HUDEP-2 (cell line): ENCODE measurements around the gene PRR11.
"Not testable (repeated sequence)": the region's sequence is repeated elsewhere in the genome, so short reads cannot be mapped to it uniquely, and the experiment has no call there.

Source experiments
- DNase-seq, 76 experiments: peaks; one replicate each; lab custom pipeline; 2025; ENCODE audit not compliant: unreplicated experiment in 76 of 76; lab: John Stamatoyannopoulos, UW

PRR11 gene

DNA sequence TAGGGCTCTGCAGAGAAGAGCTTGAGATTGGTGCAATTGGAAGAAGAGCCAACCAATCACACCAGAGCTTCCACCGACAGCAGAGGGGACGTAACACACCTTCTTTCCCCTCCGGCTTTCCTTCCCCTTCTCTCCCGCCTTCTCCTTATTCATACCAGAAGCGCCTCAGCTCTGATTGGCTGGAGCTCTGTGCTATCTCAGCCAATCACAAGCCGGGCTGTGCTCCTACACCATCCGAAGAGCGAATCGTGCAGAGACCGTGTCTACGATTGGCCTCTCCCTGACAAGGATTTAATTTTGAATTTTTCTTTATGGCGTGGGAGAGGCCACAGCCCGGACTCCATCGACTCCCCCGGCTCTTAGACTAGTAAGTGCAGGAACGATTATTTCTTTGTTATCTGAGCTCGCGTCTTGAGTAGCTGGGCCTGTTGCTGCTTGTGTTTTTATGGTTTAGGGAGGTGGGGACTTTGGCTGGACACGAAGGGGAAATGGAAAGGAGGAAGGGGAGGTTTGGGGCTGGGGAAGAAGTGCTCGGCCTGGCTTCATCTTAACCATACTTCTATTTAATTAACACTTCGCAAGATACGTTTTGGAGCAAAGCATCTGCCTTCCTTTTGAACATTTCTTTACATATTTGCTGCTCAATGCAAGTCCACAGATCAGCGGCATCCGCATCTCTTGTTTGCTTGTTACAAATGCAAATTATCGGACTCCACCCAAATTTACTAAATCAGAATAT, at the start of gene PRR11:
Gene PRR11 (plus strand): TSS at position 308 of the 739 bp plus-strand sequence. CDS start 14,007 bp downstream, outside the sequence.
- DNase-seq, result peak in 75 of 76 experiments; percentile 35 to 100 (median 99)

DNA sequence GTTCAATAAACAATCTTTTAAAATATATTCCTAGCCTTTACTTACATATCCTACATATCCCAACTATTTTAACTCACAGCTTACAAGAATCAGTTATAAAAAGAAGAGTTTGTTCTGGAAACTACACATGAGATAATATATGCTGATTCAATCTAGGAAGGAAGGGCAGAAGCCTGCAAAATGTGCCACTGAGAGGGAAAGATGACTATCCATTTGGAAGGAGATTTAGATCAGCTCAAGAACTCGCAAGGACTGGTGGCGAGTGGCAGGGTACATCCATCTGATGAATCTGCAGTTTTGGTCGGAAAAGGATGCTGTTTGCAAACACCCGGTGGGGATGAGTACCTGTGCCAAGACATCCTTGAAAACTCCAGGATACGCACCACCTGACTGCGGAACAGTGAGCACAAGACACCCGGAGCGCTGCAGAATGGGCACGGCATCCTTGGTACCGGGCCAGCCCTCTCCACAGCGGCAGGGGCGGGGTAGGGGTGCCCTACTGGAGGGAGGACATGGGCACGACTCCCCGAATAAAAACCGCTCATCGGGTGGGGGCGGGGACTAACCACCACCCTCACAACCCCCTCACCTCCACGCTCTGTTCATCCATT, 49.6 kb upstream of the PRR11 start:
- DNase-seq, result peak in 65 of 76 experiments; percentile 5 to 79 (median 51)

GRCh38 chr17:59106463-59107305, 48.9 kb upstream of the PRR11 start, which contains the start of gene TRIM37:
TSS of gene TRIM37 (minus strand) at chr17:59106880. CDS start at chr17:59106461, 419 bp downstream.
- peak; percentile 53 to 99 (median 96) for DNase-seq

DNA sequence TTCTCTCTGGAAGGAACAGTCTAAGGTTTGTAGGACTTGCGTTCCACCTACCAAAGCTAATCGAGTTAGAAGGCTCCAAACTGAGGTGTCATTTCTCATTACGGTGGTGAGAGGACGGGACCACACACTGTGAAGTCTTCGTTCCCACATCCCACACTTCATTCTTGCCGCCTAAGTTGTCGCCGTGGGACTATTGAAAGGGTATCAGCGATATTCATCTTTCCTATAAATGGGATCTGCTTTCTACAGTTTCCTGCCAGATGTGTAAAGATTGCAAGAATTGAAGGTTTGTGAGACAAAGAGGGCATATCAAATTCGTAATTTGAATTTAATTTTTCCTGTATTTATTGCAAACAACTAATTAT, 48.3 kb upstream of the PRR11 start:
- DNase-seq, result no peak

GRCh38 chr17:59108400-59109102, 47.0 kb upstream of the PRR11 start:
- no peak for DNase-seq

GRCh38 chr17:59110973-59111372, 44.6 kb upstream of the PRR11 start:
- DNase-seq, result no peak

GRCh38 chr17:59111539-59111938, 44.0 kb upstream of the PRR11 start:
- DNase-seq, result no peak

DNA sequence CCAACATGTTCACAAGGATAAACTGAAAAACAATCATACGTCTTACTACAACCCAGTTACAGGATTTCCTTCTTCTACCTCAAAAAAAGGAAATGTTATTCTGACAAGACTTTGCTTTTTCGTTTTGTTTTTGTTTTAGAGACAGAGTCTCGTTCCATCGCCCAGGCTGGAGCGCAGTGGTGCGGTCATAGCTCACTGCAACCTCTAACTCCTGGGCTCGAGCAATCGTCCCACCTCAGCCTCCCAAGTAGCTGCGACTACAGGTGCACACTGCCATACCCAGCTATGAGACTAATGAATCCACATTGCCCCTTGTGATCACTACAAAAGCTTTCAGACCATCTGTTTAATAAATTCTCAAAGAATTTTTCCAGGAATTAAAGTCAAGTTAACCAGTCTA, 40.1 kb upstream of the PRR11 start:
- no peak for DNase-seq

- no peak for DNase-seq
These were observed 33.6 kb upstream of the PRR11 start for GRCh38 chr17:59121901-59122480.

GRCh38 chr17:59124665-59125064, 30.9 kb upstream of the PRR11 start:
- DNase-seq, result no peak

DNA sequence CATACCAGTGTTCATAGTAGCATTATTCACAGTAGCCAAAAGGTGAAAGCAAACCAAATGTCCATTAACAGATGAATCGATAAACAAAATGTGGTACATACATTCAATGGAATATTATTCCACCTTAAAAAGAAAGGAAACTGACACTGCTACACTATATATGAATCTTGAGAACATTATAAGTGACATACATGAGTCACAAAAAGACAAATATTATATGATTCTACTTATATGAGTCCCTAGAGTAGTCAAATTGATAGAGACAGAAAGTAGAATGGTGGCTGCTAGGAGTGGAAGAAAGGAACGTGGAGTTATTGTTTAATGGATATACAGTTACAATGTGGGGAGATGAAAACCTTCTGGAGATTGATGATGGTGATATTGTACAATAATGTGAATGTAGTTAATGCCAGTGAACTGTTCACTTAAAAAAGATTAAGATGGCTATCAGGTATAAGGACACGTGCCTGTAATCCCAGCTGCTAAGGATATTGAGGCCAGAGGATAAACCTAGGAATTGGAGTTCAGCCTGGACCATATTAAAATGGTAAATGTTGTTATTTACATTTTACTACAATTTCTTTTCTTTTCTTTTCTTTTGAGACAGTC, 28.6 kb upstream of the PRR11 start:
- no peak for DNase-seq

DNA sequence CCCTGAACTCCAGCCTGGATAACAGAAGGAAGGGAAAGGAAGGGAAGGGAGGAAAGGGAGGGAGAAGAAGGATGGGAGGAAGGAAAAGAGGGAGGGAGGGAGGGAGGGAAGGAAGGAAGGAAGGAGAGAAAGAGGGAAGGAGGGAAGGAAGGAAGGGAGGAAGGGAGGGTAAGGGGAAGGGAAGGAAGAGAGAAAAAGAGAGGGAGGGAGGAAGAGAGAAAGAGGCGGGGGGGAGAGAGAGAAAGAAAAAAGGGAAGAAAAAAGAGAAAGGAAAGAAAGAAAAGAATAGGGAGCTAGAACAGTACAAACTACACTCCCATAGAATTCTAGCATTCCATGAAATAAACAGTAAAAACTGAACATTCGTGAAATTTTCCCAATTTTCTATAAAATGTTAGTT, 25.7 kb upstream of the PRR11 start:
- no peak for DNase-seq

- no peak for DNase-seq
These were observed 24.4 kb upstream of the PRR11 start for GRCh38 chr17:59131131-59131530.

GRCh38 chr17:59138339-59138738, 17.2 kb upstream of the PRR11 start:
- DNase-seq, result not testable (repeated sequence)

DNA sequence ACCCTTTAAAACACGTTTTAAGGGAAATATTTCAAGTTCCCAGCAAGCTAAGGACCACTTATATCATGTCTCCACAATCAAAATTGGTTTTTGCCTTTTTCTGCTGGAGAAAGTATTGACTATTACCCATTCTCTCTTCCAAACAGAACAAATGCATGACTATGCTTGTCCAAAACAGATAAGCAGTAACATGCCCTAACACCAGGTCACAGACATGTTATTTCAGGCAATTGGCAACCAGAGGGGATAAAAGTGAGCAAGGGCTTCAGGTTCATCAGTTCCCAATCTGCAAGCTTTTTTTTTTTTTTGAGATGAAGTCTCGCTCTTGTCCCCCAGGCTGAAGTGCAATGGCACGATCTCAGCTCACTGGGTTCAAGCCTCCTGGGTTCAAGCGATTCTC, 15.6 kb upstream of the PRR11 start:
- peak in 6 of 76 experiments; percentile 5 to 17 (median 8) for DNase-seq

DNA sequence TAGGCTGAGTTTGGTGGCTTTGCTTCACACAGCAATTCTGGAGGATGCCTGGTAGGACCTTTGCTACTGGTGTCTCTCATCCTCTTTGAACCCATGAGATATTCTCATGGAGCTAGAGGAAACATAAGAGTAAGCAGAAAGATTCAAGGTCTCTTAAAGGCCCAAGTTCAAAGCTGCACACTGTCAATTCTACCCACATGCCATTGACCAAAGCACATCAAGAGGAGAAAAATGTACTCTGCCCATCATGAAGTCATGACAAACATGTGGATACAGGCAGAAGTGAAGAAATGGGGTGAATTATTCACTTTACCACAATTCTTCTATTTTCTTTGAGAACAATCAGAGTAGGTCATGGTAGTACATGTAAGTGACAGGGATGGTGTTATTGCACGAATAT, 13.7 kb upstream of the PRR11 start:
- no peak for DNase-seq

DNA sequence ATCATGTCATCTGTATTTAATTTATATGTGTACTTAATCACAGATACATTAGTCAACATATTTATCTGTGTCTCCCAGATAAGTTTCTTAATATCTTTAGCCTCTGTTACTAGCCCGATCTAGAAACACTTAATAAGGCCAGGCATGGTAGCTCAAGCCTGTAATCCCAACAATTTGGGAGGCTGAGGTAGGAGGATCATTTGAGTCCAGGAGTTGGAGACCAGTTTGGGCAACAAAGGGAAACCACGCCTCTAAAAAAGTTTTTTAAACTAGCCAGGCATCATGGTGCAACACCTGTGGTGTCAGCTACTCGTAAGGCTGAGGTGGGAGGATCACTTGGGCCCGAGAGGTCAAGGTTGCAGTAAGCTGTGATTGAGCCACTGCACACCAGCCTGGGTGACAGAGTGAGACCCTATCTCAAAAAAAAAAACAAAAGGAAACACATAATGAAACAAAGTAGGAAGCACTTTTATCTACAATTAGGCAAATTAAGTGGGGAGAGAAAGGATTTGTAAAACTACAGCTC, 9.9 kb upstream of the PRR11 start:
- DNase-seq, result no peak

- DNase-seq, result no peak
These were observed 6.5 kb upstream of the PRR11 start for GRCh38 chr17:59149051-59149450.

DNA sequence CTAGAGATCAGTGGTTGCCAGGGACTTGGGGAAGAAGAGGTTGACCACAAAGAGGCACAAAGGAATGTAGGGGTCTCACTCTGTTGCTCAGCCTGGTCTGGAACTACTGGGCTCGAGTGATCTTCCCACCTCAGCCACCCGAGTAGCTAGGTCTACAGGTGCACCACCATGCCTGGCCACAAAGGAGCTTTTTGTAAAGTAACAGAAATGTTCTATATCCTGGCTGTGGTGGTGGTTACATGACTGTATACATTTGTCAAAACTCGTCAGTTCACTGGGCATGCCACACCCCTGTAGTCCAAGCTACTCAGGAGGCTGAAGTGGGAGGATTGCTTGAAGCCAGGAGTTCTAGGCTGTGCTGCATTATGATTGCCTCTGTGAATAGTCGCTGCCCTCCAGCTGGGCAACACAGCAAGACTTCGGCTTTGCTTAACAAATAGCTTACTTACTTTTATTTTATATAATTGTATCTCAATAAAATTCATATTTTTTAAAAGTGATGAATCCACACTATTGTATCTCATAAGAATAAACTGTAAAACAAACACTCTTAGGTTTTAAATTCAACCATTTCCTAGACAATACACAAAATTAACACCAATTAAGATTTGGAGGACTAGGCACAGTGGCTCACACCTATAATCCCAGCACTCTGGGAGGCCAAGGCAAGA, 5.6 kb upstream of the PRR11 start:
- peak in 4 of 76 experiments; percentile 1 to 24 (median 10) for DNase-seq
